OCI-LY1 (cell line): Measurements from ENCODE around the gene USP54.

Experiments used
- H2AFZ ChIP-seq: fragments of 200-600 bp; sonication (generic), shearing (Covaris generic); 2 replicates; pipeline ENCODE4 v1.6.0; 2014; ENCODE audit warnings: antibody characterized with exemption, mild to moderate bottlenecking, low read length
- H3F3A ChIP-seq: fragments of 200-600 bp; sonication (generic), shearing (Covaris generic); 2 replicates; pipeline ENCODE4 v1.6.0; 2014; ENCODE audit warnings: mild to moderate bottlenecking, antibody characterized with exemption, low read length, moderate library complexity; ENCODE audit not compliant: insufficient read depth
- H3K27ac ChIP-seq: fragments of 200-600 bp; sonication (generic); 2 replicates; pipeline ENCODE4 v1.5.1; 2014; ENCODE audit warnings: low read length, mixed run types, mild to moderate bottlenecking, low read depth; ENCODE audit not compliant: poor library complexity, severe bottlenecking
- H3K27me3 ChIP-seq: fragments of 200-600 bp; sonication (generic); 2 replicates; pipeline ENCODE4 v1.6.0; 2014; ENCODE audit warnings: antibody characterized with exemption, mild to moderate bottlenecking, low read length, moderate library complexity; ENCODE audit not compliant: insufficient read depth
- H3K36me3 ChIP-seq: fragments of 200-600 bp; sonication (generic); 2 replicates; pipeline ENCODE4 v1.6.1; 2014; ENCODE audit warnings: mild to moderate bottlenecking, antibody characterized with exemption, low read length, moderate library complexity, mixed read lengths; ENCODE audit not compliant: insufficient read depth
- H3K4me1 ChIP-seq: fragments of 200-600 bp; sonication (generic); 2 replicates; pipeline ENCODE4 v1.5.1; 2014; ENCODE audit warnings: mild to moderate bottlenecking, low read length, moderate library complexity; ENCODE audit not compliant: insufficient read depth, severe bottlenecking
- H3K4me2 ChIP-seq: fragments of 200-600 bp; sonication (generic), shearing (Covaris generic); 2 replicates; pipeline ENCODE4 v1.6.1; 2014; ENCODE audit warnings: low read length
- H3K4me3 ChIP-seq: fragments of 200-600 bp; sonication (generic); 2 replicates; pipeline ENCODE4 v1.5.1; 2014; ENCODE audit warnings: low read length, low read depth, mild to moderate bottlenecking, mixed read lengths; ENCODE audit not compliant: poor library complexity, severe bottlenecking
- H3K79me2 ChIP-seq: fragments of 200-600 bp; shearing (Covaris generic); 2 replicates; pipeline ENCODE4 v1.6.1; 2016; ENCODE audit warnings: mixed run types, low read length, mixed read lengths; ENCODE audit not compliant: insufficient read depth
- H3K9ac ChIP-seq: fragments of 200-600 bp; sonication (generic), shearing (Covaris generic); 2 replicates; pipeline ENCODE4 v1.6.1; 2014; ENCODE audit warnings: mild to moderate bottlenecking, low read length, mixed read lengths
- H3K9me2 ChIP-seq: fragments of 200-600 bp; sonication (generic), shearing (Covaris generic); 2 replicates; pipeline ENCODE4 v1.6.1; 2014; ENCODE audit warnings: low read depth, mild to moderate bottlenecking, low read length, mixed read lengths
- H3K9me3 ChIP-seq: fragments of 200-600 bp; shearing (Covaris generic); 2 replicates; pipeline ENCODE4 v1.6.1; 2014; ENCODE audit warnings: low read length, mixed read lengths
- H4K20me1 ChIP-seq: fragments of 200-600 bp; sonication (generic), shearing (Covaris generic); 2 replicates; pipeline ENCODE4 v1.6.0; 2016; ENCODE audit warnings: mild to moderate bottlenecking, low read length; ENCODE audit not compliant: insufficient read depth
- CTCF ChIP-seq: fragments of 200-600 bp; sonication (generic), shearing (Covaris generic); IDR thresholded peaks from 2 replicates; pipeline ENCODE4 v1.5.1; 2017; ENCODE audit warnings: mild to moderate bottlenecking, antibody characterized with exemption, low read length, moderate library complexity, mixed read lengths
- EZH2 ChIP-seq: fragments of 200-600 bp; sonication (generic), shearing (Covaris generic); IDR thresholded peaks from 2 replicates; pipeline ENCODE4 v1.8.0; 2017; ENCODE audit warnings: borderline replicate concordance, mixed run types, mild to moderate bottlenecking, antibody characterized with exemption, low read length, moderate library complexity, mixed read lengths

USP54 gene

GRCh38 chr10:73537288-73537687, 53.9 kb downstream of the USP54 start:
- H3K4me3 ChIP-seq: no peak overlapping the region

GRCh38 chr10:73534857-73535256, 56.3 kb downstream of the USP54 start:
- no peak overlapping the region for H3K4me2 ChIP-seq
- TF ChIP-seq EZH2: no peak
- H3K4me3 ChIP-seq: no peak overlapping the region
- no peaks in the 10 kb centered on the region for H3K4me1 ChIP-seq
- no peaks in the 10 kb centered on the region for H3K79me2 ChIP-seq
- H3K27me3 ChIP-seq: no peaks in the 10 kb centered on the region
- no peak overlapping the region for H2AFZ ChIP-seq
- no peaks in the 10 kb centered on the region for H3F3A ChIP-seq
- no peaks in the 10 kb centered on the region for H4K20me1 ChIP-seq
- no peak overlapping the region for H3K27ac ChIP-seq
- no peaks in the 10 kb centered on the region for H3K9me2 ChIP-seq
- no peaks in the 10 kb centered on the region for H3K9me3 ChIP-seq
- no peaks in the 10 kb centered on the region for H3K36me3 ChIP-seq
- H3K9ac ChIP-seq: no peak overlapping the region

More at GRCh38 chr10:73537288-73537687, 53.9 kb downstream of the USP54 start:
- Histone ChIP-seq H3K9me3 (no peaks in the 10 kb centered on the region), H2AFZ (no peak overlapping the region), H3K4me1 (no peaks in the 10 kb centered on the region), H3K4me2 (no peak overlapping the region), H3K27ac (no peak overlapping the region), H3K9me2 (no peaks in the 10 kb centered on the region), H3K79me2 (no peaks in the 10 kb centered on the region), H3K36me3 (no peaks in the 10 kb centered on the region), H3K27me3 (no peaks in the 10 kb centered on the region), H4K20me1 (no peaks in the 10 kb centered on the region), H3F3A (no peaks in the 10 kb centered on the region), H3K9ac (no peak overlapping the region)
- no peak for TF ChIP-seq CTCF

DNA sequence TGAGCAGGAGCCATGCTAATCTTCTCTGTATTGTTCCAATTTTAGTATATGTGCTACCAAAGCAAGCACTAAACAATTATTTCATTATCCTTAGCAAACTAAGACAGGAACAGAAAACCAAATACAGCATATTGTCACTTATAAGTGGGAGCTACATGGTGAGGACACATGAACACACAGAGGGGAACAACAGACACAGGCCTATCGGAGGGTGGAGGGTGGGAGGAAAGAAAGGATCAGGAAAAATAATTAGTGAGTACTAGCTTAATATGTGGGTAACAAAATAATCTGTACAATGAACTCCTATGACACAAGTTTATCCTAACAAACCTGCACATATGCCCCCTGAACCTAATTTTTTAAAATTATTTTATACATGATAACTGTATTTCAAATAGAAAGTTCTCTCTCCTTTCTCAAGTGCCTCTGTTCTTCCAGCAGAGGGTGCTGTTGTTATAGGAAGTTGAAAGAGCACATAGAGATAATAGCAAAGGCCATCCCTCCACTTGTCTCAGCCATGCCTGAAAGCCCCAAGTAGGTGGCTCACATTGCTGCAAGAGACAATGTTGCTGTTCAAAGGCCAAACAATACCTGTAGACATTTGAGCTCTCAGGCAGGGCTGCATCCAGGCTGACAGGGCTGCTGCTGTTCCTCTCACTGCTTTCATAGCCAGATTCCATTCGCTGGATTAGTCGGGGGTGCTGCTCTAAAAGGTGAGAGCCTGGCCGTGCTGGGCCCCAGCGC, 61.9 kb downstream of the USP54 start:
- H3K9ac ChIP-seq: no peak overlapping the region

More for the DNA sequence above, 61.9 kb downstream of the USP54 start:
- Histone ChIP-seq H3K9me2 (no peaks in the 10 kb centered on the region), H3K27me3 (no peaks in the 10 kb centered on the region), H3K4me2 (no peak overlapping the region), H3K27ac (no peak overlapping the region), H3K4me3 (no peak overlapping the region), H3F3A (no peaks in the 10 kb centered on the region), H4K20me1 (no peaks in the 10 kb centered on the region), H3K36me3 (no peaks in the 10 kb centered on the region), H2AFZ (no peak overlapping the region), H3K79me2 (no peaks in the 10 kb centered on the region), H3K4me1 (no peaks in the 10 kb centered on the region), H3K9me3 (no peaks in the 10 kb centered on the region)
- TF ChIP-seq EZH2 (no peak), CTCF (peak; percentile 72)
